Endothelial cell of umbilical vein (primary cell): Measurements from ENCODE around the gene EAF1. TPM values are rescaled to one million over a fixed set of nuclear protein-coding genes. Genes with fewer than 3 reads are reported as not detected.

Source experiments
- BruUV-seq: library from RNA; stranded (reverse); fragments of 400-500 nt; replicated peaks from 2 replicates; lab custom pipeline; 2021; lab: Mats Ljungman, UMichigan
- CTCF ChIA-PET: fragments of 300-600, 350-600 bp; sonication (Branson Sonifier 250); formaldehyde crosslinking; loops from one replicate; lab custom pipeline; 2021; ENCODE audit warnings: antibody characterized with exemption, inconsistent platforms; lab: Charles Lee
- POLR2A ChIA-PET: fragments of 300-600, 350-600 bp; sonication (Branson Sonifier 250); formaldehyde crosslinking; loops from one replicate; lab custom pipeline; 2021; ENCODE audit warnings: antibody characterized with exemption, inconsistent platforms; lab: Charles Lee
- DNase-seq: peaks from one replicate; pipeline ENCODE4 v3.0.0-alpha.2; 2011; ENCODE audit warnings: low read depth, low spot score
- FAIRE-seq: peaks from 2 replicates; lab custom pipeline; 2011; peaks lifted over from hg19 to GRCh38; lab: Jason Lieb, UNC
- H2AFZ ChIP-seq: 2 replicates; pipeline ENCODE4 v1.6.0; 2012; ENCODE audit warnings: low read depth, low read length, control low read depth, inconsistent platforms
- H3K27ac ChIP-seq: 2 replicates; pipeline ENCODE4 v1.5.1; 2011; ENCODE audit warnings: low read depth, mild to moderate bottlenecking, control low read depth, low read length, moderate library complexity; ENCODE audit not compliant: insufficient read depth
- H3K27me3 ChIP-seq, 2 experiments: 2 replicates each; pipeline versions ENCODE4 v1.6.0 to v1.6.1; 2011; ENCODE audit warnings: low read length in 2 of 2, mixed read lengths in 1 of 2; ENCODE audit not compliant: control insufficient read depth in 2 of 2, insufficient read depth in 2 of 2
- H3K36me3 ChIP-seq, 2 experiments: 2 replicates in 1 of 2; 3 replicates in 1 of 2; pipeline ENCODE4 v1.5.1; 2011; ENCODE audit warnings: low read length in 2 of 2, mild to moderate bottlenecking in 1 of 2, moderate library complexity in 1 of 2; ENCODE audit not compliant: control insufficient read depth in 2 of 2, insufficient read depth in 2 of 2; ENCODE audit errors: extremely low read depth in 1 of 2
- H3K4me1 ChIP-seq: 3 replicates; pipeline ENCODE4 v1.5.1; 2011; ENCODE audit warnings: mild to moderate bottlenecking, low read length; ENCODE audit not compliant: control insufficient read depth, insufficient read depth; ENCODE audit errors: extremely low read depth
- H3K4me2 ChIP-seq: 2 replicates; pipeline ENCODE4 v1.6.1; 2011; ENCODE audit warnings: low read length, control low read depth, mixed read lengths; ENCODE audit not compliant: insufficient read depth
- H3K4me3 ChIP-seq, 3 experiments: fragments of 200-600 bp in 1 of 3; sonication (generic), shearing (Covaris generic) in 1 of 3; replicated peaks in 1 of 3; 2 replicates each; pipeline ENCODE4 v1.5.1; 2011 to 2016; ENCODE audit warnings: control low read depth in 3 of 3, low read length in 3 of 3, mild to moderate bottlenecking in 2 of 3, inconsistent platforms in 1 of 3, low read depth in 1 of 3, moderate library complexity in 1 of 3; ENCODE audit not compliant: insufficient read depth in 1 of 3
- H3K79me2 ChIP-seq: 2 replicates; pipeline ENCODE4 v1.6.0; 2012; ENCODE audit warnings: low read length, inconsistent platforms; ENCODE audit not compliant: control insufficient read depth, insufficient read depth
- H3K9ac ChIP-seq: replicated peaks from 2 replicates; pipeline ENCODE3; 2011; ENCODE audit warnings: low read length, control low read depth; ENCODE audit not compliant: insufficient read depth; ENCODE audit errors: extremely low read depth
- H3K9me1 ChIP-seq: replicated peaks from 3 replicates; pipeline ENCODE4 v1.6.0; 2011; ENCODE audit warnings: mild to moderate bottlenecking, low read length; ENCODE audit not compliant: control insufficient read depth, insufficient read depth; ENCODE audit errors: extremely low read depth
- H3K9me3 ChIP-seq: replicated peaks from 2 replicates; pipeline ENCODE4 v1.5.1; 2012; ENCODE audit warnings: low read length, inconsistent platforms; ENCODE audit not compliant: control insufficient read depth, insufficient read depth
- H4K20me1 ChIP-seq: replicated peaks from 2 replicates; pipeline ENCODE3; 2011; ENCODE audit warnings: mild to moderate bottlenecking, low read length; ENCODE audit not compliant: control insufficient read depth, insufficient read depth; ENCODE audit errors: extremely low read depth
- CTCF ChIP-seq, 2 donors: IDR thresholded peaks; 1 replicate in 1 of 2; 2 replicates in 1 of 2; pipeline ENCODE4 v1.5.1; 2011; ENCODE audit warnings: low read length in 2 of 2, mild to moderate bottlenecking in 2 of 2, moderate library complexity in 2 of 2, control low read depth in 1 of 2, inconsistent platforms in 1 of 2, low read depth in 1 of 2; ENCODE audit not compliant: insufficient read depth in 1 of 2; ENCODE audit errors: extremely low read depth in 1 of 2
- EZH2 ChIP-seq: IDR thresholded peaks from 2 replicates; pipeline ENCODE4 v1.6.1; 2012; ENCODE audit warnings: borderline replicate concordance, low read depth, mild to moderate bottlenecking, moderate library complexity, low read length, inconsistent platforms; ENCODE audit not compliant: severe bottlenecking
- FOS ChIP-seq: IDR thresholded peaks from 2 replicates; pipeline ENCODE4 v1.6.1; 2011; ENCODE audit warnings: mild to moderate bottlenecking, low read length, moderate library complexity, borderline replicate concordance; ENCODE audit not compliant: insufficient read depth
- GATA2 ChIP-seq: IDR thresholded peaks from 2 replicates; pipeline ENCODE4 v1.7.0; 2011; ENCODE audit warnings: low read depth, mild to moderate bottlenecking, moderate library complexity, mixed read lengths, low read length; ENCODE audit not compliant: insufficient read length, insufficient read depth
- JUN ChIP-seq: IDR thresholded peaks from 2 replicates; pipeline ENCODE4 v1.6.1; 2011; ENCODE audit warnings: borderline replicate concordance, low read depth; ENCODE audit not compliant: insufficient read length, insufficient read depth
- MAX ChIP-seq: IDR thresholded peaks from 2 replicates; pipeline ENCODE4 v1.6.1; 2011; ENCODE audit not compliant: insufficient read depth, insufficient read length
- MYC ChIP-seq: IDR thresholded peaks from one replicate; pipeline ENCODE4 v1.6.1; 2011; ENCODE audit warnings: mild to moderate bottlenecking, low read depth, low read length
- POLR2A ChIP-seq: IDR thresholded peaks from 2 replicates; pipeline ENCODE4 v1.6.1; 2012; ENCODE audit warnings: low read depth, mild to moderate bottlenecking, control low read depth, low read length
- POLR2AphosphoS5 ChIP-seq: IDR thresholded peaks from 2 replicates; pipeline ENCODE4 v1.6.1; 2012; ENCODE audit warnings: low read depth, mild to moderate bottlenecking, control low read depth, low read length, moderate library complexity; ENCODE audit not compliant: insufficient read depth
- dilution Hi-C: fragments of 300-500 bp; cut with MboI; formaldehyde crosslinking; loops from one replicate; pipeline ENCODE4 v1.15.0; 2019; ENCODE audit warnings: low sequenced_read_pairs; ENCODE audit not compliant: extremely low pct_ligation_motif_present
- intact Hi-C: fragments of 100-400 bp; cut with micrococcal nuclease; formaldehyde crosslinking; loops from one replicate; pipeline ENCODE4 v1.10.0; 2022
- polyA plus RNA-seq, 4 experiments: library from polyadenylated mRNA; depleted of rRNA in 3 of 4; stranded (reverse) in 3 of 4; unstranded in 1 of 4; fragments of >200 nt; gene quantifications; 2 replicates each; pipeline versions ENCODE4 v1.2.1 to v1.2.3, GENCODE V29; 2011 to 2012; ENCODE audit warnings: missing spikeins in 1 of 4
- total RNA-seq: library from RNA; stranded (reverse); gene quantifications from 2 replicates; pipeline ENCODE4 v1.2.3, GENCODE V29; 2021

Gene EAF1
- total and polyA plus RNA-seq, 2 donors (not counting 3 experiments of a cell fraction or from before 2014, with no cell fraction given): 8.7 to 18.2 TPM

- BruUV-seq: no TSS peak
- no peaks in the 10 kb centered on the region for H3K27me3 ChIP-seq
- TF ChIP-seq POLR2A (no peak), FOS (no peak), EZH2 (no peak), GATA2 (no peak), JUN (no peak), MYC (no peak), POLR2AphosphoS5 (no peak), CTCF (IDR thresholded peaks at IDR 0.05; ENCODE audit: extremely low read depth in 1 of 2, insufficient read depth in 1 of 2, low read depth in 1 of 2, low read length in 2 of 2) (no peak), MAX (no peak)
- DNase-seq (no peak), FAIRE-seq (no peak)
- H3K9ac ChIP-seq: no peak overlapping the region
- no peak overlapping the region for H2AFZ ChIP-seq
- no peak overlapping the region for H3K4me3 ChIP-seq
- peaks cover 14 to 21% of the 10 kb centered on the region in 2 experiments for H3K36me3 ChIP-seq
- H3K4me1 ChIP-seq: peaks cover 6% of the 10 kb centered on the region
- H3K9me1 ChIP-seq: no peaks in the 10 kb centered on the region
- intact Hi-C loops: no loop called here
- no peak overlapping the region for H3K4me2 ChIP-seq
- no peak overlapping the region for H3K27ac ChIP-seq
- POLR2A ChIA-PET: no interaction called here
- H3K79me2 ChIP-seq: peaks cover 24% of the 10 kb centered on the region
- no peaks in the 10 kb centered on the region for H4K20me1 ChIP-seq
- dilution Hi-C loops: no loop called here
- CTCF ChIA-PET: no interaction called here
- no peaks in the 10 kb centered on the region for H3K9me3 ChIP-seq
These were observed 6.1 kb downstream of the EAF1 start for GRCh38 chr3:15433531-15433930.
